WTC11 (cell line): ENCODE data around the gene C10orf88. TPM values are rescaled to one million over a fixed set of nuclear protein-coding genes. Genes with fewer than 3 reads are reported as not detected.

Experiments
- ATAC-seq: fragments of 200-7000 bp; cut with Tn5 transposase; 2 replicates; pipeline ENCODE4 v1.10.0; 2021; ENCODE audit warnings: mild to moderate bottlenecking, moderate library complexity
- CTCF ChIA-PET: fragments of 300-600 bp; sonication (Branson Sonifier 250); formaldehyde crosslinking; loops from one replicate; lab custom pipeline; 2021; ENCODE audit warnings: antibody characterized with exemption; lab: Charles Lee
- POLR2A ChIA-PET: fragments of 350-600 bp; sonication (Branson Sonifier 250); formaldehyde crosslinking; loops from one replicate; lab custom pipeline; 2021; ENCODE audit warnings: antibody characterized with exemption; lab: Charles Lee
- DNase-seq: peaks from one replicate; pipeline ENCODE4 v3.0.0; 2021; ENCODE audit warnings: low spot score
- H3K27ac Mint-ChIP-seq: 2 replicates; pipeline ENCODE4 v1.8.0; 2021; ENCODE audit warnings: mixed read lengths
- H3K27me3 Mint-ChIP-seq: 2 replicates; pipeline ENCODE4 v1.8.0; 2021; ENCODE audit warnings: low read depth, mild to moderate bottlenecking, moderate library complexity, mixed read lengths
- H3K36me3 Mint-ChIP-seq: 2 replicates; pipeline ENCODE4 v1.8.0; 2021; ENCODE audit warnings: mixed read lengths
- H3K4me1 Mint-ChIP-seq: 2 replicates; pipeline ENCODE4 v1.8.0; 2022; ENCODE audit warnings: mixed read lengths
- H3K4me3 Mint-ChIP-seq: 2 replicates; pipeline ENCODE4 v1.8.0; 2021; ENCODE audit warnings: mild to moderate bottlenecking, moderate library complexity, mixed read lengths
- H3K9me3 Mint-ChIP-seq: 2 replicates; pipeline ENCODE4 v1.8.0; 2021; ENCODE audit warnings: mixed read lengths
- NFATC4 ChIP-seq: fragments of 250-450 bp; sonication (Bioruptor Pico); IDR thresholded peaks from 2 replicates; pipeline ENCODE4 v1.9.0; 2021; ENCODE audit warnings: mild to moderate bottlenecking
- total RNA-seq: library from RNA; stranded (reverse); gene quantifications from 3 replicates; pipeline ENCODE4 v1.2.3, GENCODE V29; 2021

Gene C10orf88
- total RNA-seq, 1 experiment from 2014 or later = 6.5 TPM

GRCh38 chr10:122882766-122883165 is 71.3 kb downstream of the C10orf88 start:
- no peak overlapping the region for H3K4me3 Mint-ChIP-seq
- ChIA-PET CTCF (no interaction called here), POLR2A (no interaction called here)
- no peak for TF ChIP-seq NFATC4 (CRISPR knock-in tag)
- DNase-seq = no peak
- H3K4me1 Mint-ChIP-seq = peaks cover 27% of the 10 kb centered on the region
- H3K36me3 Mint-ChIP-seq = peaks cover 8% of the 10 kb centered on the region
- no peak overlapping the region for H3K27ac Mint-ChIP-seq
- no peaks in the 10 kb centered on the region for H3K9me3 Mint-ChIP-seq
- no peak for ATAC-seq
- peaks cover 33% of the 10 kb centered on the region for H3K27me3 Mint-ChIP-seq

Other genes starting within 250 kb of the C10orf88 start
- gene CUZD1, start 108.4 kb downstream of the C10orf88 start, total RNA-seq = 3.5 to 4.4 TPM (median 3.8 TPM) in 3 replicates
- 3.7 to 5.3 TPM (median 4.7 TPM) in 3 replicates for gene FAM24B, start 74.6 kb downstream of the C10orf88 start, total RNA-seq
- gene FAM24A, start 43.6 kb downstream of the C10orf88 start, total RNA-seq = not detected in 3 replicates
- 4.0 to 6.2 TPM (median 5.6 TPM) in 3 replicates for gene PSTK, start 26.2 kb upstream of the C10orf88 start, total RNA-seq
- gene IKZF5, start 54.6 kb upstream of the C10orf88 start, total RNA-seq = 6.9 to 13.2 TPM (median 7.9 TPM) in 3 replicates
- gene ACADSB, start 54.8 kb upstream of the C10orf88 start, total RNA-seq = 14.5 to 18.4 TPM (median 17.4 TPM) in 3 replicates
- gene HMX3, start 181.7 kb upstream of the C10orf88 start, total RNA-seq = 0.23 TPM in 1 of 3 replicates, not detected in the others
- 0.59 to 1.7 TPM (median 1.4 TPM) in 3 replicates for gene HMX2, start 193.9 kb upstream of the C10orf88 start, total RNA-seq
- 180 to 192 TPM (median 186 TPM) in 3 replicates for gene BUB3, start 200.2 kb upstream of the C10orf88 start, total RNA-seq